22Rv1 (cell line): ENCODE measurements around the gene PRKD2.

ENCODE experiments used
- CTCF ChIP-seq: fragments of 450-650 bp; IDR thresholded peaks from 2 replicates; pipeline ENCODE4 v1.5.1; 2017; ENCODE audit warnings: mild to moderate bottlenecking
- ZFX ChIP-seq: fragments of 450-650 bp; IDR thresholded peaks from 2 replicates; pipeline ENCODE4 v1.6.1; 2017; ENCODE audit warnings: antibody characterized with exemption, borderline replicate concordance

DNA sequence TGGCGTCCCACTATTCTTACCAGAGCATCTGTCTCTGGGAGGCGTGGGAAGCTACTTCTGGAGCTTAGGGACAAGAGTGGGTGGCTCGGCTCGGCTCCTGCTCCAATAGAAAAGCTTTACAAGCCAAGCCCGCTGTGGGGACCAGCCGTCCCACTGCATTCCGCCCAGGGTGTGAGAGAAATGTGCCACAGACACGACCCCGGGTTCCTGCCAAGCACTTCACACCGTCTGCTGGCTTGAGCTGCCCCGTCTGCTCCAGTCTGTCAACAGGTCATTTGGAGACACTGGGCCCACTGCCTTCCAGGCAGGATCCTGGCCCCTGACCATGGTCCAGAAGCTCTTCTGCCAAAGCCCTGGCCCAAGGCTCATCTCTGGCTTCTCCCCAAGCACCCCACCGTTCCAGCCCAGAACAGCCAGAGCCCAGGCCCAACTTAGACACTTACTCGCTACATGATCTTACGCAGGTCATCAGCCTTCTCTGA lies 22.4 kb upstream of the PRKD2 start:
- TF ChIP-seq CTCF, result no peak
- TF ChIP-seq ZFX, result no peak
